Measurements from ENCODE around the gene CCDC195.

Gene CCDC195

GRCh38 chr2:224658780-224659405 lies 57.3 kb downstream of the CCDC195 start:
- ATAC-seq (ENCODE audit: low read depth) (no peak), DNase-seq (ENCODE audit: low spot score) (no peak)
- Histone ChIP-seq H3K36me3 (ENCODE audit: low read depth) (no peaks in the 10 kb centered on the region), H3K9me3 (ENCODE audit: severe bottlenecking) (peaks cover 3% of the 10 kb centered on the region), H3K27me3 (ENCODE audit: insufficient read depth, poor library complexity, severe bottlenecking) (no peaks in the 10 kb centered on the region), H3K4me1 (ENCODE audit: insufficient read depth, poor library complexity, severe bottlenecking) (no peaks in the 10 kb centered on the region), H3K27ac (ENCODE audit: poor library complexity, severe bottlenecking) (no peak overlapping the region), H3K4me3 (ENCODE audit: severe bottlenecking) (no peak overlapping the region)
- no peak for TF ChIP-seq CTCF (IDR thresholded peaks at IDR 0.05; ENCODE audit: poor library complexity, severe bottlenecking)

GRCh38 chr2:224657349-224657748 lies 58.8 kb downstream of the CCDC195 start:
- Histone ChIP-seq H3K27me3 (ENCODE audit: insufficient read depth, poor library complexity, severe bottlenecking) (no peaks in the 10 kb centered on the region), H3K4me3 (ENCODE audit: severe bottlenecking) (no peak overlapping the region), H3K36me3 (ENCODE audit: low read depth) (no peaks in the 10 kb centered on the region), H3K27ac (ENCODE audit: poor library complexity, severe bottlenecking) (no peak overlapping the region), H3K4me1 (ENCODE audit: insufficient read depth, poor library complexity, severe bottlenecking) (no peaks in the 10 kb centered on the region), H3K9me3 (ENCODE audit: severe bottlenecking) (no peaks in the 10 kb centered on the region)
- no peak for TF ChIP-seq CTCF (IDR thresholded peaks at IDR 0.05; ENCODE audit: poor library complexity, severe bottlenecking)
- ATAC-seq (ENCODE audit: low read depth) (no peak), DNase-seq (ENCODE audit: low spot score) (no peak)

DNA sequence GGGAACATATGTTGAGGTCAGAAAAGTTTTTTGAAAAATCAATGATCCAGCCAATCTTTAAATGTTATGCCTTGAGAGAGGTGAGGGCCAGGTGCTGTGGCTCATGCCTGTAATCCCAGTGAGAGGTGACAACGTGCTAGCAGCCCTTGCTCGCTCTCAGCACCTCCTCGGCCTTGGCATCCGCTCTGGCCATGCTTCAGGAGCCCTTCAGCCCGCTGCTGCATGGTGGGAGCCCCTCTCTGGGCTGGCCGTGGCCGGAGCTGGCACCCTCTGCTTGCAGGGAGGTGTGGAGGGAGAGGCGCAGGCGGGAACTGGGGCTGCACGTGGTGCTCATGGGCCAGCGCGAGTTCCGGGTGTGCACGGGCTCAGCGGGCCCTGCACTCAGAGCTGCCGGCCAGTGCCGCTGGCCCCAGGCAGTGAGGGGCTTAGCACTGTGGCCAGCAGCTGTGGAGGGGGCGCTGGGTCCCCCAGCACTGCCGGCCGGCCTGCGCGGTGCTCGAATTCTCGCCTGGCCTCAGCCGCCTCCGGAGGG lies 61.1 kb downstream of the CCDC195 start:
- H3K4me1 ChIP-seq (ENCODE audit: insufficient read depth, poor library complexity, severe bottlenecking): no peaks in the 10 kb centered on the region
- no peaks in the 10 kb centered on the region for H3K27me3 ChIP-seq (ENCODE audit: insufficient read depth, poor library complexity, severe bottlenecking)
- no peak for DNase-seq (ENCODE audit: low spot score)
- no peaks in the 10 kb centered on the region for H3K9me3 ChIP-seq (ENCODE audit: severe bottlenecking)
- no peaks in the 10 kb centered on the region for H3K36me3 ChIP-seq (ENCODE audit: low read depth)
- no peak for TF ChIP-seq CTCF (IDR thresholded peaks at IDR 0.05; ENCODE audit: poor library complexity, severe bottlenecking)
- H3K4me3 ChIP-seq (ENCODE audit: severe bottlenecking): no peak overlapping the region
- no peak for ATAC-seq (ENCODE audit: low read depth)
- H3K27ac ChIP-seq (ENCODE audit: poor library complexity, severe bottlenecking): no peak overlapping the region
